Measurements from ENCODE around the gene CHMP1B. TPM values are rescaled to one million over a fixed set of nuclear protein-coding genes. Genes with fewer than 3 reads are reported as not detected.

The CHMP1B gene
- total and polyA plus RNA-seq, 8 donors: 17.9 to 96.0 (median 39.5) TPM

- intact Hi-C loops (cut with DNase I; ENCODE audit: low total_unique reads): no loop called here
- no peak for DNase-seq
- no peaks in the 10 kb centered on the region for H3K36me3 ChIP-seq
- TF ChIP-seq EP300 (IDR thresholded peaks at IDR 0.05) (no peak), POLR2AphosphoS5 (IDR thresholded peaks at IDR 0.05) (peak in 1 of 3 donors; percentile 77), POLR2A (IDR thresholded peaks at IDR 0.05) (no peak)
- H3K27ac ChIP-seq: peak overlapping the region in 3 of 5 donors; percentile 49 to 76 (median 53)
- no peaks in the 10 kb centered on the region for H3K9me3 ChIP-seq
- no peak overlapping the region for H3K4me3 ChIP-seq
- H3K4me1 ChIP-seq: peaks cover 0 to 35% (median 2%) of the 10 kb centered on the region in 4 donors
- WGBS, 5 donors: 44 to 63% (median 56%) methylated on average over 6 of the region's 6 CpGs
- H3K27me3 ChIP-seq: no peaks in the 10 kb centered on the region
Observed at GRCh38 chr18:11862468-11863137, 11.4 kb downstream of the CHMP1B start.

- Histone ChIP-seq H3K36me3 (no peaks in the 10 kb centered on the region), H3K27me3 (no peaks in the 10 kb centered on the region), H3K4me3 (no peak overlapping the region), H3K9me3 (no peaks in the 10 kb centered on the region), H3K27ac (no peak overlapping the region), H3K4me1 (peaks cover 0 to 21% (median 2%) of the 10 kb centered on the region in 4 donors)
- 72 to 81% (median 76%) methylated on average over 2 of the region's 2 CpGs for WGBS, 5 donors
- TF ChIP-seq EP300 (IDR thresholded peaks at IDR 0.05) (no peak), POLR2AphosphoS5 (IDR thresholded peaks at IDR 0.05) (no peak), POLR2A (IDR thresholded peaks at IDR 0.05) (no peak), CTCF (IDR thresholded peaks at IDR 0.05) (no peak)
- no peak for DNase-seq
- intact Hi-C loops (cut with DNase I; ENCODE audit: low total_unique reads): no loop called here
Observed at GRCh38 chr18:11864471-11864870, 13.3 kb downstream of the CHMP1B start.

GRCh38 chr18:11865071-11865470, 13.9 kb downstream of the CHMP1B start:
- WGBS, 5 donors: 87 to 93% (median 89%) methylated on average over 11 to 12 of the region's 12 CpGs
- Histone ChIP-seq H3K9me3 (no peaks in the 10 kb centered on the region), H3K27me3 (no peaks in the 10 kb centered on the region), H3K36me3 (no peaks in the 10 kb centered on the region), H3K4me3 (no peak overlapping the region), H3K27ac (no peak overlapping the region), H3K4me1 (peaks cover 0 to 15% (median 2%) of the 10 kb centered on the region in 4 donors)
- intact Hi-C loops (cut with DNase I; ENCODE audit: low total_unique reads): no loop called here
- no peak for TF ChIP-seq POLR2AphosphoS5 (IDR thresholded peaks at IDR 0.05)
- TF ChIP-seq POLR2A (IDR thresholded peaks at IDR 0.05): no peak
- TF ChIP-seq CTCF (IDR thresholded peaks at IDR 0.05): no peak
- TF ChIP-seq EP300 (IDR thresholded peaks at IDR 0.05): no peak
- no peak for DNase-seq

GRCh38 chr18:11866329-11866728, 15.1 kb downstream of the CHMP1B start:
- Histone ChIP-seq H3K4me3 (no peak overlapping the region), H3K9me3 (no peaks in the 10 kb centered on the region), H3K27me3 (no peaks in the 10 kb centered on the region), H3K4me1 (peaks cover 0 to 8% (median 2%) of the 10 kb centered on the region in 4 donors), H3K27ac (no peak overlapping the region), H3K36me3 (no peaks in the 10 kb centered on the region)
- TF ChIP-seq POLR2A (IDR thresholded peaks at IDR 0.05) (no peak), EP300 (IDR thresholded peaks at IDR 0.05) (no peak), CTCF (IDR thresholded peaks at IDR 0.05) (no peak), POLR2AphosphoS5 (IDR thresholded peaks at IDR 0.05) (no peak)
- DNase-seq: no peak
- intact Hi-C loops (cut with DNase I; ENCODE audit: low total_unique reads): no loop called here
- WGBS, 5 donors: 62 to 79% (median 74%) methylated on average over 10 of the region's 10 CpGs

- peaks cover 0 to 5% (median 2%) of the 10 kb centered on the region in 4 donors for H3K4me1 ChIP-seq
- 52 to 60% (median 58%) methylated on average over 5 of the region's 5 CpGs for WGBS, 5 donors
- H3K27ac ChIP-seq: no peak overlapping the region
- TF ChIP-seq EP300 (IDR thresholded peaks at IDR 0.05): no peak
- TF ChIP-seq POLR2A (IDR thresholded peaks at IDR 0.05): no peak
- TF ChIP-seq CTCF (IDR thresholded peaks at IDR 0.05): no peak
- TF ChIP-seq POLR2AphosphoS5 (IDR thresholded peaks at IDR 0.05): no peak
- no peaks in the 10 kb centered on the region for H3K9me3 ChIP-seq
- no peaks in the 10 kb centered on the region for H3K36me3 ChIP-seq
- intact Hi-C loops (cut with DNase I; ENCODE audit: low total_unique reads): no loop called here
- no peaks in the 10 kb centered on the region for H3K27me3 ChIP-seq
- no peak for DNase-seq
- H3K4me3 ChIP-seq: no peak overlapping the region
Observed at GRCh38 chr18:11866764-11867163, 15.6 kb downstream of the CHMP1B start.
